Tibial artery (tissue), 4 donors: ENCODE measurements around the gene CASTOR1.

Experiments
- DNase-seq, 2 donors: peaks; one replicate each; pipeline ENCODE4 v3.0.0-alpha.2; 2019
- H3K27ac ChIP-seq, 2 donors: fragments of 200-600 bp; sonication (generic) in 1 of 2; 1 replicate in 1 of 2; 2 replicates in 1 of 2; pipeline ENCODE4 v1.5.1; 2018 to 2019; ENCODE audit warnings: mild to moderate bottlenecking in 1 of 2
- H3K27me3 ChIP-seq, 2 donors: fragments of 200-600 bp; sonication (generic) in 1 of 2; one replicate each; pipeline versions ENCODE4 v1.5.1 to v1.6.0; 2016 to 2019
- H3K36me3 ChIP-seq, 3 donors: fragments of 200-600 bp; sonication (generic) in 2 of 3; one replicate each; pipeline ENCODE4 v1.5.1; 2016 to 2019; ENCODE audit warnings: mild to moderate bottlenecking in 2 of 3
- H3K4me1 ChIP-seq, 4 donors: fragments of 200-600 bp; sonication (generic) in 2 of 4; 1 replicate in 3 of 4; 2 replicates in 1 of 4; pipeline ENCODE4 v1.5.1; 2016 to 2019
- H3K4me3 ChIP-seq, 2 donors: fragments of 200-600 bp; sonication (generic) in 1 of 2; 1 replicate in 1 of 2; 2 replicates in 1 of 2; pipeline ENCODE4 v1.5.1; 2018 to 2019; ENCODE audit warnings: mild to moderate bottlenecking in 2 of 2
- H3K9me3 ChIP-seq, 3 donors: fragments of 200-600 bp; sonication (generic) in 1 of 3; one replicate each; pipeline ENCODE4 v1.5.1; 2016 to 2019
- intact Hi-C: fragments of 100-400 bp; cut with DNase I; formaldehyde crosslinking; loops from one replicate; pipeline ENCODE4 v1.15.0; 2023; ENCODE audit warnings: low total_unique reads
- TF ChIP-seq, protein P1 (sequence below), 2 experiments: fragments of 200-600 bp in 1 of 2; fragments of 450-650 bp in 1 of 2; IDR thresholded peaks; one replicate each; pipeline ENCODE4 v1.5.1; 2017 to 2019; ENCODE audit warnings: antibody characterized with exemption in 2 of 2, mild to moderate bottlenecking in 1 of 2, moderate library complexity in 1 of 2

CASTOR1 gene

DNA sequence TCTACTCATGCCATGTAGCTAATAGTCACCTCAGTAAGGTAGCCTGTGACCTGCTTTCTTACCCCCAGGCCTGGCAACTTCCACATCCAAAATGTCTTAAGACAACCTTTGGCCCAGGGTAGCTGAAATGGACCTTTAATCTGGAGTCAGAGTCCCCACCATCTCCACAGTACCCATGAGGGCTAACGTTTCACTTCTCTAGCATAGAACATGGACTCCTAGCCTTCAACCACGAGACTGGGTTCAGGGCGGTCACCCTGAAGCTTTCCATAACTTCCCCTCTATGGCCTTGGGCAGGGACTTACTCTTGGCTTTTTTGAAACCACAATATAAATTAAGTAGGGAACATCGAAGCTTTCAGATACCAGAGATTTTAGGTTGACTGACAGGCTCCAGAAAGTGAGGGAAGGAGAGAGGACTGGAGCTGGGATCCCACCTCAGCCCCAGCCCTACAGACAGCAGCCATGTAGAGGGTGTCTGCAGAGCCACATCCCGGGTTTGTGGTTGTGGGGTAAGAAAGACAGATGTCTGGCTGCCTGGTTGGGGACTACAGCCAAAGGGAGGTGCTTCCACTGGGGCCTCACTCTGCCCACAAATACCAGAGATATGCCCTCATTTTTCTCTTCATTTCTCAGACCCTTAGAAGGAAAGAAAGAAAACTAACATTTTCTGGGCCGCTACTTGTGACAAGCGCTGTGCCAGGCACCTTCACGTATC, 34.9 kb upstream of the CASTOR1 start:
- H3K4me3 ChIP-seq, result peak overlapping the region; percentile 72 to 99
- DNase-seq, result peak in 1 of 2 donors; percentile 35
- H3K4me1 ChIP-seq, result peaks cover 0 to 75% (median 59%) of the 10 kb centered on the region in 4 donors
- no peaks in the 10 kb centered on the region for H3K9me3 ChIP-seq
- intact Hi-C loops, result no loop called here
- H3K27ac ChIP-seq, result peak overlapping the region; percentile 84 to 92
- TF ChIP-seq, protein P1, sequence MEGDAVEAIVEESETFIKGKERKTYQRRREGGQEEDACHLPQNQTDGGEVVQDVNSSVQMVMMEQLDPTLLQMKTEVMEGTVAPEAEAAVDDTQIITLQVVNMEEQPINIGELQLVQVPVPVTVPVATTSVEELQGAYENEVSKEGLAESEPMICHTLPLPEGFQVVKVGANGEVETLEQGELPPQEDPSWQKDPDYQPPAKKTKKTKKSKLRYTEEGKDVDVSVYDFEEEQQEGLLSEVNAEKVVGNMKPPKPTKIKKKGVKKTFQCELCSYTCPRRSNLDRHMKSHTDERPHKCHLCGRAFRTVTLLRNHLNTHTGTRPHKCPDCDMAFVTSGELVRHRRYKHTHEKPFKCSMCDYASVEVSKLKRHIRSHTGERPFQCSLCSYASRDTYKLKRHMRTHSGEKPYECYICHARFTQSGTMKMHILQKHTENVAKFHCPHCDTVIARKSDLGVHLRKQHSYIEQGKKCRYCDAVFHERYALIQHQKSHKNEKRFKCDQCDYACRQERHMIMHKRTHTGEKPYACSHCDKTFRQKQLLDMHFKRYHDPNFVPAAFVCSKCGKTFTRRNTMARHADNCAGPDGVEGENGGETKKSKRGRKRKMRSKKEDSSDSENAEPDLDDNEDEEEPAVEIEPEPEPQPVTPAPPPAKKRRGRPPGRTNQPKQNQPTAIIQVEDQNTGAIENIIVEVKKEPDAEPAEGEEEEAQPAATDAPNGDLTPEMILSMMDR (IDR thresholded peaks at IDR 0.05), result no peak
- H3K27me3 ChIP-seq, result no peaks in the 10 kb centered on the region
- H3K36me3 ChIP-seq, result peaks cover 0 to 8% (median 8%) of the 10 kb centered on the region in 3 donors

DNA sequence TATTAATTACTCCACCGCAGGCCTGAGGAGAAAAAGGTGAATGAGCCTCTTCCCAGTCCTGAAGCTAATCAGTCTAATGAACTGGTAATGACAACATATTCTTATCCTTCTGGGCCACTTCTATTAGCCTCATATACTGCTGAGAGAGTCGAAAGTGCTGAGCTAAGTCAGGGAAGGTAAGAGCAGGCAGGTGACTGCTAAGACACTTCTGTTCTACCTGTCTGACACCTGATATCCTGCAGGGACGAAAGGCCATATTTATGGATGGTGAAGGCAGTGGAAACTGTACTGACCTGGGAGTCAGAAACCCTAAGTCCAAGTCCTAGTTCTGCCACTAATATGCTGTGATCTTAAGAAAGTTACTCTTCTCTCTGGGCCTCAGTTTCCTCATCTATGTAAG, 33.9 kb upstream of the CASTOR1 start:
- peaks cover 0 to 84% (median 63%) of the 10 kb centered on the region in 4 donors for H3K4me1 ChIP-seq
- no peak overlapping the region for H3K4me3 ChIP-seq
- DNase-seq, result no peak
- H3K27ac ChIP-seq, result peak overlapping the region; percentile 84 to 92
- TF ChIP-seq, protein P1 (IDR thresholded peaks at IDR 0.05), result no peak
- no peaks in the 10 kb centered on the region for H3K27me3 ChIP-seq
- peaks cover 0 to 14% (median 8%) of the 10 kb centered on the region in 3 donors for H3K36me3 ChIP-seq
- intact Hi-C loops, result no loop called here
- no peaks in the 10 kb centered on the region for H3K9me3 ChIP-seq

GRCh38 chr22:30321461-30321860, 32.2 kb upstream of the CASTOR1 start:
- Histone ChIP-seq H3K36me3 (peaks cover 0 to 17% (median 8%) of the 10 kb centered on the region in 3 donors), H3K27ac (peak overlapping the region; percentile 10 to 54), H3K9me3 (no peaks in the 10 kb centered on the region), H3K27me3 (no peaks in the 10 kb centered on the region), H3K4me1 (peaks cover 0 to 93% (median 63%) of the 10 kb centered on the region in 4 donors), H3K4me3 (no peak overlapping the region)
- intact Hi-C loops, result no loop called here
- TF ChIP-seq, protein P1 (IDR thresholded peaks at IDR 0.05), result no peak
- no peak for DNase-seq

- intact Hi-C loops, result no loop called here
- Histone ChIP-seq H3K27me3 (no peaks in the 10 kb centered on the region), H3K9me3 (no peaks in the 10 kb centered on the region), H3K4me3 (no peak overlapping the region), H3K4me1 (peaks cover 0 to 96% (median 61%) of the 10 kb centered on the region in 4 donors), H3K27ac (peak overlapping the region in 1 of 2 donors; percentile 54), H3K36me3 (peaks cover 0 to 22% (median 8%) of the 10 kb centered on the region in 3 donors)
- TF ChIP-seq, protein P1 (IDR thresholded peaks at IDR 0.05), result no peak
- no peak for DNase-seq
These were observed 30.8 kb upstream of the CASTOR1 start for GRCh38 chr22:30320021-30320556.

DNA sequence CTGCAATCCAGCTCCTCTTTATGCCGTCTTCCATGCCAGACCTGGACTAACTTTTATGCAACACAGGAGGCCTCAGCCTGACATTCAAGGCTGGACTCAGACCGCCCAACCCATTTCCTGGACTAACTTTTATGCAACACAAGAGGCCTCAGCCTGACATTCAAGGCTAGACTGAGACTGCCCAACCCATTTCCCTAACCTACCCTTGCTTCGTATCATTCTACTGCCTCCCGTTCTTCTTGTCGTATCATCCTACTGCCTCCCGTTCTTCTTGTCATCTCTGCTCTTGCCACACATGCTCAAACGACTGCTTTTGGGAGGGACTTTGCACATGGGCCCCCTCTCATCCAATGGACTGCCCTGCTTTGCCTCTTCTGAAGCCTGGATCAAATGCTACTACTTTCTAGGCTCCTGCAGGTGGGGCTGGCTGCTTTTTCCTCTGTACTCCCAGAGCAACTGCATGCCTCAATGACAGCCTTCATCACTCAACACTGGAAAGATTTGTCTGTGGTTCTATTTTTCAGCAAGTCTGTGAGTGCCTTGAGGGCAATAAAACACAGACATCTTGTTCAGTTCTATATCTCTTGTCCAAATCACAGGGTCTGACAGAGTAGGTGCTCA, 29.6 kb upstream of the CASTOR1 start:
- peaks cover 0 to 94% (median 55%) of the 10 kb centered on the region in 4 donors for H3K4me1 ChIP-seq
- H3K27ac ChIP-seq, result no peak overlapping the region

More for the DNA sequence above, 29.6 kb upstream of the CASTOR1 start:
- peaks cover 0 to 22% (median 8%) of the 10 kb centered on the region in 3 donors for H3K36me3 ChIP-seq
- H3K4me3 ChIP-seq, result no peak overlapping the region
- TF ChIP-seq, protein P1 (IDR thresholded peaks at IDR 0.05), result no peak
- no peaks in the 10 kb centered on the region for H3K9me3 ChIP-seq
- DNase-seq, result no peak
- no peaks in the 10 kb centered on the region for H3K27me3 ChIP-seq
- intact Hi-C loops, result no loop called here
